AG09309 (cell line): ENCODE results near the gene C14orf93.
"Not testable (repeated sequence)": the region's sequence is repeated elsewhere in the genome, so short reads cannot be mapped to it uniquely, and the experiment has no call there.

Experiments
- DNase-seq: peaks from one replicate; pipeline ENCODE4 v3.0.0-alpha.2; 2010; ENCODE audit warnings: low read depth
- H3K4me3 ChIP-seq: 2 replicates; pipeline ENCODE4 v1.5.1; 2011; ENCODE audit warnings: mild to moderate bottlenecking, low read depth, low read length, moderate library complexity; ENCODE audit not compliant: control insufficient read depth
- TF ChIP-seq, protein P1 (sequence below): IDR thresholded peaks from 2 replicates; pipeline ENCODE4 v1.5.1; 2011; ENCODE audit warnings: mild to moderate bottlenecking, low read depth, low read length, inconsistent platforms; ENCODE audit not compliant: insufficient read depth, control insufficient read depth; ENCODE audit errors: missing control alignments

Gene C14orf93

DNA sequence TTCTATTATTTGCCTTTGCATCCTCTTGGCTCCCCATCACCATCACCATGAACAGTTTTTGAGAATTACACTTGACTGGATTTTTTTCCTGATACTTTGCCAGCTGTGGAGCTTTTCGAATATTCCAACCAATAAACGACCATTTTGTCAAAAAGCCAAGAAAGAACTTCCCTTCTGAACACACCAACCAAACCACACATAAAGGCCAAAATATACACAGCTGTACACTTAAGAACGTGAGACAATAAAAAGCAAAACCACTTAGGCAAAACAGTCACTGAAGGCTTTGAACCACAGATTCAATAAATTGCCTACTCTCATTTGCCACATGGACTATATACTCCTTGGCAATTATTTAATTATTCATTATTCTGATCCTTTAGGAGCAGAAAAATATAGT, 1.1 kb downstream of the C14orf93 start:
- TF ChIP-seq, protein P1, sequence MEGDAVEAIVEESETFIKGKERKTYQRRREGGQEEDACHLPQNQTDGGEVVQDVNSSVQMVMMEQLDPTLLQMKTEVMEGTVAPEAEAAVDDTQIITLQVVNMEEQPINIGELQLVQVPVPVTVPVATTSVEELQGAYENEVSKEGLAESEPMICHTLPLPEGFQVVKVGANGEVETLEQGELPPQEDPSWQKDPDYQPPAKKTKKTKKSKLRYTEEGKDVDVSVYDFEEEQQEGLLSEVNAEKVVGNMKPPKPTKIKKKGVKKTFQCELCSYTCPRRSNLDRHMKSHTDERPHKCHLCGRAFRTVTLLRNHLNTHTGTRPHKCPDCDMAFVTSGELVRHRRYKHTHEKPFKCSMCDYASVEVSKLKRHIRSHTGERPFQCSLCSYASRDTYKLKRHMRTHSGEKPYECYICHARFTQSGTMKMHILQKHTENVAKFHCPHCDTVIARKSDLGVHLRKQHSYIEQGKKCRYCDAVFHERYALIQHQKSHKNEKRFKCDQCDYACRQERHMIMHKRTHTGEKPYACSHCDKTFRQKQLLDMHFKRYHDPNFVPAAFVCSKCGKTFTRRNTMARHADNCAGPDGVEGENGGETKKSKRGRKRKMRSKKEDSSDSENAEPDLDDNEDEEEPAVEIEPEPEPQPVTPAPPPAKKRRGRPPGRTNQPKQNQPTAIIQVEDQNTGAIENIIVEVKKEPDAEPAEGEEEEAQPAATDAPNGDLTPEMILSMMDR, result no peak
- H3K4me3 ChIP-seq, result no peak overlapping the region
- no peak for DNase-seq

DNA sequence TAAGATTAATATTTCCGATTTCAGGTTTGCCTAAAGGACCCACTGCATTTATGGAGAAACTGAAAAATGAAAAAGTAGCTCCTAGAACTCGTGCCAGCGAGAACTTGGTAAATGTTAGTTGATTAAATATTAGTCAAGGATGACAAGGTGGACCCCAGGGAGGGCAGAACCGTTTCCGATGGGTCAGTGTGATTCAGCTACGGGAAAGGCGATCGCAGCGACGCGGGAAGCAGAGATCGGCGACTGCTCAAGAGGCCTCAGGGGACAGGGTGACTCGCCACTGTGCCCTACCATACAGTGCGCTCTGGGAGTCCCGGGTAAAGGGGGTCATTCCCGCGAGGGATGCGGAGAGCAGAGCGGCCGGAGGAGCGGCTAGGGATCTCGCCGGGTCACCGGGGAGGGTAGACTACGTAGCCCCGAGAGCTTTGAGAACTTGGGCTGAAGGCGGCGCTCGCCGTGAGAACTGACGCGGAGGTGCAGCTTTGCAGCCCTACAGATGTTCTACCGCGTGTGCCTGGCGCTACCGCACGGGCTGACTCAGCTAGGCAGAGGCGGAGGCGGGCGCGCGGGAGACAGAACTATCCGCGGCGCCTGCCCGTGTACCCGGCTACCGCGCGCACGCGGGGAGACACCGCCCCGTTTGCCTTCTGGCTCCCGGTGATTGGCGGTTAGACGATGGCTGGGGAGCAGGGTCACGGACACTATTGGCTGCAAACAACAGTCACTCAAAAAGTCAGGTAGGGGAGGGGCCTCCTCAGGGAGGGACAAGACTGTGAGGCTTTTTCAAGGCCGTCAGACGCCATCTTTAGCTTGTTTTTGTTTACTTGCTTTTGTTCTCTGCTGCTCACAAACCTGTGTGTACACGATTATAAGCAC, 3.2 kb downstream of the C14orf93 start:
- TF ChIP-seq, protein P1, result peak; percentile 47
- peak overlapping the region; percentile 75 for H3K4me3 ChIP-seq
- DNase-seq, result peak; percentile 92

DNA sequence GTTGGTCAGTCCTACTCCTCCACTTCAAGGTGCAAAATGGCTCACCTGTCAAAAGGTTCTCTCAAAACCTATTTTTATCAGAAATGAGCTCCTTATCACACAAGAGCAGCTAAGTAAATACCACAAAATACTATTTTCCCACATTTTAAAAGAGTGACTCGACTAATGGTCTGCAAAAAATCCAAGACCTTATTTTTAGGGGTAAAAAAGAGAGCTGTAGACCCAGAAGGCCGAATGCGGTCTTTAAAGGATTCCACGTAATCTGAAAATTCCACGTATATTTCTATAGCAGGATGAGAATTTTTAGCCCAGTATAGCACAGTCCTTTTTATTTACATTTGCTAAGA, 3.8 kb downstream of the C14orf93 start:
- peak overlapping the region; percentile 75 for H3K4me3 ChIP-seq
- TF ChIP-seq, protein P1, result no peak
- no peak for DNase-seq

DNA sequence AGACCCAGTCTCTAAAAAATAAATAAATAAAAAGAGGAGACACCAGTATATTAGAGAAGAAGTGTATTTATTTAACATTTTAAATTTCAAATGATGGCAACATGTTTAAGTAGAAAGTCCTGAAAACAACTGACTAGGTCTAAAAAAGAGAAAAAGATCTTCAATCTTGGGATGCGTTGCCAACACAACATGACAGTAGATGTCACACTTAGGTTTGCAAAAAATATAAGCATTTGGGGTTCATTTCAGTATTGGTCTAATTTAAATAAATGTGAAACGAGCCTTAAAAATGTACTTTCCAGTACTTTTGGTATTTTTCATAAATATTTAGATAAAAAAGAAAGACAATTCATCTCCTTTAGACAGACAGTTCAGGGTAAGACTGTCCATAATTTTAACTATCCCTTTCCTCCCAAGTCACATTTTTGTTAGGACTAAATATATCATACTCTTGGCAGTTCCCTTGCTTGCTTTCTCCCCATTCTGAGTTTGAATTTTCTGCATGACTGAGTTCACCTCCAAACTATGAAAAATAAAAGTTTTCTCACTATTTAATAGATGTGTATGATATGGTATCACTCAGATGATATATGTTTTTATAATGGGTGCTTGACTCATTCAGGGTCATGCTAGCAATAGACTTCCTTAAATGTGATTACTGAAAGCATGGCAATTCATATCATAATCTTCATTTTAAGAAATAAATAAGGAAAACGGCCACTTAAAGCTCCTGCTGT, 4.3 kb downstream of the C14orf93 start:
- no peak overlapping the region for H3K4me3 ChIP-seq
- TF ChIP-seq, protein P1, result no peak
- no peak for DNase-seq

DNA sequence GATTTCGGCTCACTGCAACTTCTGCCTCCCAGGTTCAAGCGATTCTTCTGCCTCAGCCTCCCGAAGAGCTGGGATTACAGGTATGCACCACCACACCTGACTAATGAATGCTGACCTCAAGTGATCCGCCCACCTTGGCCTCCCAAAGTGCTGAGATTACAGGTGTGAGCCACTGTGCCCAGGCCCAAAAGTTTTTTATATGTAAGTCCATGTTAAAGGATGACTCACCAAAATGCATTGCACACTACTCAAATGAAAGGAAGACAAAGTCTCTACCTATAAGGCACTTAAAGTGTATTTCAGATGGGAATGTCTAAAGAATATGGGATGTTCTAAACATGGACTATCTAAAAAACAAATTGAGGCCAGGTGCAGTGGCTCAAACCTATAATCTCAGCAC, 5.7 kb downstream of the C14orf93 start:
- DNase-seq, result not testable (repeated sequence)

DNA sequence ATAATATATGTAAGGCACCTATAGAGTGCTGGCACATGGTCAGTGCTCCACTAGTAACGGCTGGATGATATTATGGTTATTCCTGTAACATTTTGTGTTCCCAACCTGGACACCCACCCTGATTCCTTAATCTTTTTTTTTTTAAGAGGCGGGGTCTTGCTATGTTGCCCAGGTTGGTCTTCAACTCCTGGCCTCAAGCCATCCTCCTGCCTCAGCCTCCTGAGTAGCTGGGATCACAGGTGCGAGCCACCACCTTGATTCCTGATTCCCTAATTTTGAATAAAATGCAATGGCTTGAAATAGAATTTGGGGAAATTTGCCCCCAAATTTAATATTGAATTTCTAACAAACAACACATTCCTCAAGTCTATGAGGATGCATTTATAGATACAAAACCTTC, 7.4 kb downstream of the C14orf93 start:
- DNase-seq, result no peak
- TF ChIP-seq, protein P1, result no peak
- H3K4me3 ChIP-seq, result no peak overlapping the region

More for the DNA sequence above, 5.7 kb downstream of the C14orf93 start:
- not testable (repeated sequence) for H3K4me3 ChIP-seq

DNA sequence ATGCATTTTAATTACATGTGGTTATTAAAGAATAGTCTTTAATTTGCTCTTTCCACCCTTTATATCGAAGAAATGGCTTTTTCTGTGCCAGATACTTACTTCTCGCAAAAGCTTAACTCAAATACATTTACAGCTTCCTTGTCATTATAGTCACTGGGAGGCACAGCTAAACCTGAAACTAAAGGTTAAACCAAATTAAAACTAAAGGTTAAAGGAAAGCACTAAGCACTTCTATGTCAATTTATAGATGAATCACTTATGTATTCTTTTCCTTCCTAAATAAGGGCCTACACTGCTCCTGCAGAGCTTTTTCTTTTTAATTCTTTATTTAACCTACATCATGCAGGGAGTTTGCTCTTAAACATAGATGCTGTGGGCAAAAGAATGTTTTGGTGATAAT, 9.1 kb downstream of the C14orf93 start:
- no peak overlapping the region for H3K4me3 ChIP-seq
- TF ChIP-seq, protein P1, result no peak
- DNase-seq, result no peak
